GM21723 (cell line): ENCODE results near the gene HBS1L.

Source experiments
- ATAC-seq: cut with Tn5 transposase; IDR thresholded peaks from one replicate; pipeline ENCODE4 v1.9.1; 2021; ENCODE audit warnings: mild to moderate bottlenecking, moderate library complexity; ENCODE audit not compliant: unreplicated experiment

HBS1L gene

GRCh38 chr6:135002974-135003703, 51.5 kb downstream of the HBS1L start:
- ATAC-seq = peak; percentile 98

GRCh38 chr6:135002229-135002844, 52.3 kb downstream of the HBS1L start:
- no peak for ATAC-seq

GRCh38 chr6:134999107-134999506, 55.5 kb downstream of the HBS1L start:
- ATAC-seq = no peak

- no peak for ATAC-seq
Observed at GRCh38 chr6:134997133-134997995, 57.3 kb downstream of the HBS1L start.

GRCh38 chr6:134995536-134995935, 59.1 kb downstream of the HBS1L start:
- ATAC-seq = no peak

GRCh38 chr6:134994431-134994830, 60.2 kb downstream of the HBS1L start:
- ATAC-seq = no peak

- ATAC-seq = no peak
Observed at GRCh38 chr6:134992155-134992554, 62.5 kb downstream of the HBS1L start.

GRCh38 chr6:134990262-134990661, 64.4 kb downstream of the HBS1L start:
- ATAC-seq = no peak

GRCh38 chr6:134984821-134985220, 69.8 kb downstream of the HBS1L start:
- no peak for ATAC-seq

- no peak for ATAC-seq
Observed at GRCh38 chr6:134983823-134984222, 70.8 kb downstream of the HBS1L start.

GRCh38 chr6:134982161-134982560, 72.5 kb downstream of the HBS1L start:
- ATAC-seq = no peak

- no peak for ATAC-seq
Observed at GRCh38 chr6:134980846-134981245, 73.8 kb downstream of the HBS1L start.

GRCh38 chr6:134979142-134979541, 75.5 kb downstream of the HBS1L start:
- peak; percentile 88 for ATAC-seq

- ATAC-seq = no peak
Observed at GRCh38 chr6:134974370-134974769, 80.3 kb downstream of the HBS1L start.

- ATAC-seq = peak; percentile 66
Observed at GRCh38 chr6:134967711-134968110, 86.9 kb downstream of the HBS1L start.

GRCh38 chr6:134964451-134965203, 90.0 kb downstream of the HBS1L start:
- no peak for ATAC-seq

GRCh38 chr6:134962421-134962820, 92.2 kb downstream of the HBS1L start:
- ATAC-seq = no peak

- ATAC-seq = no peak
Observed at GRCh38 chr6:134961366-134961765, 93.3 kb downstream of the HBS1L start.

- ATAC-seq = no peak
Observed at GRCh38 chr6:134959603-134960002, 95.0 kb downstream of the HBS1L start.

GRCh38 chr6:134956676-134957075, 97.9 kb downstream of the HBS1L start:
- ATAC-seq = no peak

GRCh38 chr6:134956032-134956431, 98.6 kb downstream of the HBS1L start:
- ATAC-seq = no peak
